NT2/D1 (cell line): Measurements from ENCODE around the gene SFTPB.
A peak's percentile ranks its signal among the peaks of the same experiment; 100 is the strongest.
"Not testable (repeated sequence)": the region's sequence is repeated elsewhere in the genome, so short reads cannot be mapped to it uniquely, and the experiment has no call there.

Experiments
- DNase-seq: peaks from one replicate; pipeline ENCODE4 v3.0.0-alpha.2; 2011; ENCODE audit warnings: low read depth, low spot score
- H3K27me3 ChIP-seq: 2 replicates; pipeline ENCODE4 v1.6.0; 2011; ENCODE audit warnings: mild to moderate bottlenecking; ENCODE audit not compliant: insufficient read length, insufficient read depth
- H3K36me3 ChIP-seq: 2 replicates; pipeline ENCODE4 v1.6.1; 2011; ENCODE audit warnings: mild to moderate bottlenecking, low read length, mixed read lengths; ENCODE audit not compliant: insufficient read depth, insufficient read length
- H3K4me1 ChIP-seq: 2 replicates; pipeline ENCODE4 v1.5.1; 2011; ENCODE audit not compliant: insufficient read depth, insufficient read length
- H3K4me3 ChIP-seq: 2 replicates; pipeline ENCODE4 v1.5.1; 2011; ENCODE audit warnings: low read depth; ENCODE audit not compliant: insufficient read length
- H3K9ac ChIP-seq: 2 replicates; pipeline ENCODE4 v1.6.0; 2011; ENCODE audit warnings: low read depth; ENCODE audit not compliant: insufficient read length
- H3K9me3 ChIP-seq: 2 replicates; pipeline ENCODE4 v1.5.1; 2011; ENCODE audit warnings: mild to moderate bottlenecking, low read length; ENCODE audit not compliant: insufficient read depth
- SUZ12 ChIP-seq: IDR thresholded peaks from 2 replicates; pipeline ENCODE4 v1.6.1; 2011; ENCODE audit not compliant: insufficient read length, insufficient read depth; ENCODE audit errors: extremely low read depth
- YY1 ChIP-seq: IDR thresholded peaks from 2 replicates; pipeline ENCODE4 v1.6.1; 2011; ENCODE audit not compliant: insufficient read length, insufficient read depth
- ZNF274 ChIP-seq: IDR thresholded peaks from 2 replicates; pipeline ENCODE4 v1.6.1; 2011; ENCODE audit warnings: mild to moderate bottlenecking, low read depth, low read length

Gene SFTPB

DNA sequence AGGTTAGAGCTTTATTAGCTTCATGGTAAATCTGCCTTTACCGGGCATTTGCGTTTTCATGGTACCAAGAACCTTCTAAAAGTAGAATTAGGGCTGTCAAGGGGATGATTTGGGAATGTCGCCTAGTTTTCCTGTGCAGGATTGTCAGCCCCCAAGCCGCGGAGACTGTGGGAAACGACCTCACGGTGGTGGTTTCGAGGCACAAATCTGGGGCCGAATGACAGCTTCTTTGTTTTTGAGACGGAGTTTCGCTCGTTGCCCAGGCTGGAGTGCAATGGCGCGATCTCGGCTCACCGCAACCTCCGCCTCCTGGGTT, 52.6 kb downstream of the SFTPB start:
- Histone ChIP-seq H3K4me3 (no peak overlapping the region), H3K4me1 (no peaks in the 10 kb centered on the region), H3K27me3 (no peaks in the 10 kb centered on the region), H3K9ac (no peak overlapping the region), H3K9me3 (no peaks in the 10 kb centered on the region), H3K36me3 (peaks cover 24% of the 10 kb centered on the region)
- TF ChIP-seq SUZ12 (no peak), ZNF274 (no peak), YY1 (no peak)
- DNase-seq, result no peak

DNA sequence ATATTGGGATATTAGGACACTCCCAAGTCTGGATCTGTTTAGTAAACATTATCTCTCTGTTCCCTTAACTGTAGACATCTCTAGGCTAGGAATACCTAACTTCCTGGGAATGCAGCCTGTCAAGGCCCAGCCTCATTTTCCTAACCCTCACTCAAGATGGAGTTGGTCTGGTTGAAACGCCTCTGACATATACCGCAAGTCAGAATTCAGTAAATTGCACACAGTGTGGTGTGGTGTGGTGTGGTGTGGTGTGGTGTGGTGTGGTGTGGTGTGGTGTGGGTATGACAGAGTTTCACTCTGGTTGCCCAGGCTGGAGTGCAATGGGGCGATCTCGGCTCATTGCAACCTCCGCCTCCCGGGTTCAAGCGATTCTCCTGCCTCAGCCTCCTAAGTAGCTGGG, 53.2 kb downstream of the SFTPB start:
- not testable (repeated sequence) for H3K4me1 ChIP-seq, H3K27me3 ChIP-seq, DNase-seq, H3K9me3 ChIP-seq, H3K9ac ChIP-seq, H3K4me3 ChIP-seq
- H3K36me3 ChIP-seq, result peaks cover 25% of the 10 kb centered on the region

DNA sequence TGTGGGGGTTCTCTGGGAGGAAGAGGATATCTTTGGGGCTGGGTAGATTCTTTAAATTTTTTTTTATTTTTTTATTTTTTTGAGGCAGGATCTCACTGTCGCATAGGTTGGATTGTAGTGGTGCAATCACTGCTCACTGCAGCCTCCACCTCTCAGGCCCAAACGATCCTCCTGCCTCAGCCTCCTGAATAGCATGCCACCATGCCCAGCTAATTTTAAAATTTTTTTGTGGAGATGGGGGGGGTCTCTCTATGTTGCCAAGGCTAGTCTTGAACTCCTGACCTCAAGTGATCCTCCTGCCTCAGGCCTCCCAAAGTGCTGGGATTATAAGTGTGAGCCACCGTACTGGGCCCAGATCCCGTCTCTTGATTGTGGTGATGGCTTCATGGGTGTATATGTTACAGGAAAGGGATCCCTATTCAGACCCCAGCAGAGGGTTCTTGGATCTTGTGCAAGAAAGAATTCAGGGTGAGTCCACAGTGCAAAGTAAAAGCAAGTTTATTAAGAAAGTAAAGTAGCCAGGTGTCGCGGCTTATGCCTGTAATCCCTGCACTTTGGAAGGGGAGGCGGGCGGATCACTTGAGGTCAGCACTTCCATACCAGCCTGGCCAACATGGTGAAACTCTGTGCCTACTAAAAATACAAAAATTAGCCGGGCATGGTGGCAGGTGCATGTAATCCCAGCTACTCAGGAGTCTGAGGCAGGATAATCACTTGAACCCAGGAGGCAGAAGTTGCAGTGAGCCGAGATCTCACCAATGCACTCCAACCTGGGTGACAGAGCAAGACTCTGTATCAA, 54.1 kb downstream of the SFTPB start:
- no peaks in the 10 kb centered on the region for H3K4me1 ChIP-seq
- no peak for TF ChIP-seq YY1
- TF ChIP-seq SUZ12, result no peak
- TF ChIP-seq ZNF274, result no peak

DNA sequence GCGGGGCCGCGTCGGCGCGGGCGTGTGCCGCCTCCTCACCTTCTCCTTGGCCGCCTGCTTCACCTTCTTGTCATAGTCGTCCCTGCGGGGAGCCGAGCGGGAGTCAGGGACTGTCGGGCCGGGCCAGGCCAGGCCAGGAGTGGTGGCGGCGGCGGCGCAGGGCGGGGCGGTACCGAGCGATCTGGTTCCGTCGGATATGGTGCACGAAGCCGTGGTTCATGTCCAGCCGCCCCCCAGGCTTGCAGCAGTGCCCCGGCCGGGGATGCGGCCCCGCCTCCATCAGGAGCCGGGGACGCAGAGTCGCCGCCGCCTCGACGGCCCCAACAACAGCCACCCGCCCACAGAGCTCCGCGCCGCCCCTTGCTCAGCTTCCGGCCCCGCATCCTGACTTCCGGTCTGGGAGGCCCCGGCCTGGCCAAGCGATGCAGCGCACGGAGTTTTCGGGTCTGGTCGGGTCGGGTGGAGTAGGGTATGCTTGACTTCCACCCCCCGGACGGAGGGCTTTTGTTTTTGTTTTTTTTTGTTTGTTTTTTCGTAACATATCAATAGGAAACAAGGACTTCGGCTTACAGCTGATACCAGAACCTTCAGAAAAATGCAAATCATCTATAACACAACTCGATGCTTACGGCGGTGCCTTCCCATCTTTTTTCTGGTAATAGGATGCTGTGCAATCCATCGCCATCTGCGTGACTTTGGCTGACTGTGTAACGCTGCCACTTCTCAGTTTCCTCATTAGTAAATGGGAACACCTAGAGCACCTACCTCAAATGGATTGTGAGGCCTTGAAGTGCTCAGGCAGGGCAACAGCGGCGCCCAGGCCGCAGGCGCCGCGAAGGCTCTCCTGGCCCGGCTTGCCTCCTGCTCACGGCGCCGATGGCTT, 56.1 kb downstream of the SFTPB start, which contains the start of gene C2orf68:
TSS of gene C2orf68 (minus strand) at position 362 of the 883 bp plus-strand sequence. CDS start at position 280, 82 bp downstream.
- TF ChIP-seq SUZ12, result no peak
- no peak for TF ChIP-seq YY1
- TF ChIP-seq ZNF274, result no peak
- no peaks in the 10 kb centered on the region for H3K27me3 ChIP-seq
- no peaks in the 10 kb centered on the region for H3K4me1 ChIP-seq
- H3K9me3 ChIP-seq, result no peaks in the 10 kb centered on the region
- H3K9ac ChIP-seq, result peak within 1 kb of the TSS; percentile 81
- peak; percentile 91 for DNase-seq
- peak within 1 kb of the TSS; percentile 78 for H3K4me3 ChIP-seq
- peaks cover 29% of the 10 kb centered on the region for H3K36me3 ChIP-seq

More for the DNA sequence above, 54.1 kb downstream of the SFTPB start:
- peaks cover 24% of the 10 kb centered on the region for H3K36me3 ChIP-seq
- no peak for DNase-seq
- H3K27me3 ChIP-seq, result no peaks in the 10 kb centered on the region
- no peak overlapping the region for H3K9ac ChIP-seq
- no peak overlapping the region for H3K4me3 ChIP-seq
- no peaks in the 10 kb centered on the region for H3K9me3 ChIP-seq

DNA sequence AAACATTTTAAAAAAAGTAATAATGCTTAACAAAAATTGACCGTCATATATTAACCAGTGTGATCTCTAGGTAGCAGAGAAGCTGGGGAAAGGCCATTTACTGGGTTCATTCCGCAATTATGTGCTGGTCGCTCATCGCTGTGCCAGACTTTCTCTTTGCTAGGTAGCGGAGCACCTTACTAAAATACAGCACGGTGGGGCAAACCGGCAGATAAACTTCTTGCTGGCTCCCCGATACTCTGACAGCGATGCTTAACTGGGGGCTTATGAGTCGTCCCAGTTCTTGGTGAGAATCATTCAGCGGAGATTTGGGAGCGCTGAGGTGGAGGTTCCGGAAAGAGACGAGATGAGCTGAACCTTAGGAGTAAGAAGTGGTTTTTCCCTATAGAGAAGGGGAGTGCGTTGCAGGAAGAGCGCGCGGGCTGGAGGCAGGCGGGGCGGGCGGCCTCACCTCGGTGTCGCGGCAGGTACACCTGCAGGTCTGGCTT, 56.7 kb downstream of the SFTPB start:
- H3K27me3 ChIP-seq, result no peaks in the 10 kb centered on the region
- H3K9ac ChIP-seq, result peak overlapping the region; percentile 81
- H3K36me3 ChIP-seq, result peaks cover 35% of the 10 kb centered on the region
- peak overlapping the region; percentile 78 for H3K4me3 ChIP-seq
- H3K4me1 ChIP-seq, result no peaks in the 10 kb centered on the region
- DNase-seq, result no peak
- TF ChIP-seq SUZ12 (no peak), YY1 (no peak), ZNF274 (no peak)
- no peaks in the 10 kb centered on the region for H3K9me3 ChIP-seq
